HG03378 (cell line): ENCODE results near the gene DLD.
"Not testable (repeated sequence)": the region's sequence is repeated elsewhere in the genome, so short reads cannot be mapped to it uniquely, and the experiment has no call there.

ENCODE experiments used
- ATAC-seq: cut with Tn5 transposase; IDR thresholded peaks from one replicate; pipeline ENCODE4 v1.9.1; 2021; ENCODE audit warnings: mild to moderate bottlenecking, moderate library complexity; ENCODE audit not compliant: unreplicated experiment

The DLD gene

DNA sequence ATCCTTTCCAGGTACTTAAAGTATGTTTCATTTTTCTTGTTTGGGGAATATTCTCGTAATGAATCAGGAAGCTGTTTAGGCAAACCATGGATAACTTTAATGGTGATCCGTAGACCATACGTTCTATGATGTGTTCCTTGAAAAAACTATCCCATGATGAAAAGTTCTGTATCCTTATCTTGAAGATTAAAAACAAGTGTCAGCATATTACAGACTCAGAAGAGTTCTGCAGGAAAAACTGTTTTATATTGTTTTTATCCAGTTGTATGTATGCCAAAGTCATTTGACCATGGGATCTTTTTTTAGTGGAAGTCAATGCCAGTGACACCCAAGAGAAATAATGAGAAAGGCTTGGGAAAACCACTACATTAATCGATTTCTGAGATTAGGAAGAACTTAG, 52.0 kb downstream of the DLD start:
- no peak for ATAC-seq

- ATAC-seq, result no peak
These were observed 53.6 kb downstream of the DLD start for GRCh38 chr7:107944411-107945169.

- no peak for ATAC-seq
These were observed 54.3 kb downstream of the DLD start for GRCh38 chr7:107945332-107945731.

DNA sequence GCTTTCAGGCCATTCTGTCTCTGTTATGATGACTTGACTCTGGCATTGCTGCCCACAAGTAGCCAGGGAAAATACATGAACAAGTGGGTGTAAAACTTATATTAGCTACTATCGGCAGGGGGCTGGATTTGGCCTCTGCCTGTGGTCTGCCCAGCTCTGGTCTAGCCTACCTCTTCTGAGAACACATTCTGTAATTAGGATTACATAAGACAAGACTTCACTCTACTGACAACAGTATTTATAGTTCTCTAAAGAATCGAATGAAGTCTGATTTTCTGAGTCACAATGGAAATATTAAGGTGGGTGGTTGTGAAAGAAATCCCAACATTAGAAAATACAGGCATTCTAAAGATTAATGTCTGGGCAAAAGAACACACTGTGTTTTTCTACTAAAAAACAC, 55.5 kb downstream of the DLD start:
- no peak for ATAC-seq

DNA sequence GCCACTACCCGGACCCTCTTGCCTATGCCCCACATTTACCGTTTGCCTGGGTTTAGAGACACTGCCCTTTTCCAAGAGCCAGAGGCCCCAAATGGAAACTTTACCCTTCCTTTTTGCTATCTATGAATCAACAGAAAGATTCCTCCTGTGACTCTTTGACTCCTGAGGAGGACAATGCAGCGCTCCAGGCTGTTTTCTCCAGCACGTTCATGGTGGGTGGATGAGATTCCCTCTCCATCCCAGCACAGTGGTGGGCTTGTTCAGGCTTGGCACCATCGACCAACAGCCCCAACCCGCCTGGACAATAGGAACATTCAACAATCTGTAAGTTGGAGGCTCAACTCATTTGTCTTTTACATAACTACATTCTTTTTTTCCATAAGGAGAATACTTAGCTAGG, 55.9 kb downstream of the DLD start:
- ATAC-seq, result no peak

DNA sequence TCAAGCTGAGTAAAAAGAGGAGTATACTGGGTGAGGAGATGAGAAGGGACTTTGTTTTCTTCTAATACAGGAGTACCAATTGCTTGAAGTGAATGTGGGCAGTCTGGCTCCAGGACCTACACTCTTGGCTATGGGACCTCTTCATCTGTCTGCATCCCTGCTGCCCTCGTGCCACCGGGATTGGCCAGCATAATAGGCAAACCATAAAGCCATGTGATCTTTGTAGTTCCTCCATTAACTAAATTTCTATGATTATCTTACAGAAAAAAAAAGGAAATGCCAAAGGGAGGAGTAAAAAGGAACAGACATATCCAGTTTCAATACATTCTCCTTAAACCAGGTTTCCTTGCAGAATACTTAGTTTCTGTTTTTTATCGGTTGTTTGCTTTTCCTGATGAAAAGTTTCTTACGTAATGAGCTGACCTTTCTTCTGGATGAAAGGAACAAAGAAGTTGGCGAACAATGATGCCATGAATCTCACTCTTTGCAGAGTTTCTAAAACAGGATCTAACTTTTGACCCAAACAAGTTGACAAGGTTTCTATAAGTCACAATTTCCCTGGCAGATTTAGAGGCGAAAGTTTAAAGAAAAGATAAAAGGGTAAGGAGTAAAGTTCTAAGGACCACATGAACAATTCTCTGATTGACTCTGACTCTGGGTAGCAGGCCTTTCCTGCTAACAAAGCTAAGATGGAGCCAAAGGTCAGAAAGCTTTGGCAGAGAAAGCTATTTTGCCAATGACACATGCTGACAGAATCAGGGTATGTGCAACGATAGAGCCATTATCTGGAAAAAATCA, 57.9 kb downstream of the DLD start:
- no peak for ATAC-seq

GRCh38 chr7:107949443-107949935, 58.5 kb downstream of the DLD start:
- no peak for ATAC-seq

GRCh38 chr7:107951172-107951787, 60.3 kb downstream of the DLD start:
- no peak for ATAC-seq

GRCh38 chr7:107951896-107952295, 60.9 kb downstream of the DLD start:
- ATAC-seq, result no peak

GRCh38 chr7:107953265-107953923, 62.4 kb downstream of the DLD start:
- no peak for ATAC-seq

DNA sequence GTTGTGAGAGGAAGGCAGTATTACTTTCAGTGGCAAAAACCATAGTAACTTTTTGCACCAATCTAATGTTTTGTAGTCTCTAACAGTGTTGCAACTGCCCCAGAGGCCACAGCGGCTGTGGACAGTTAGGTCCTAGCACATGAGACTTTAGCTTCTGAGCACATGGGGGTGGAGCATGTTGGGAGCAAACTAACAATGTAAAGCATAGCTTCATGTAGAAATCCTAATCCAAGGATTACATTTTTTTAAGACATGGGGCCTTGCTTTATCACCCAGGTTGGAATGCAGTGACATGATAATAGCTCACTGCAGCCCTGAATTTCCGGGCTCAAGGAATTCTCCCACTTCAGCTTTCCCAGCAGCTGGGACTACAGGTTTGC, 62.9 kb downstream of the DLD start:
- ATAC-seq, result no peak

- no peak for ATAC-seq
These were observed 64.4 kb downstream of the DLD start for GRCh38 chr7:107955394-107955793.

DNA sequence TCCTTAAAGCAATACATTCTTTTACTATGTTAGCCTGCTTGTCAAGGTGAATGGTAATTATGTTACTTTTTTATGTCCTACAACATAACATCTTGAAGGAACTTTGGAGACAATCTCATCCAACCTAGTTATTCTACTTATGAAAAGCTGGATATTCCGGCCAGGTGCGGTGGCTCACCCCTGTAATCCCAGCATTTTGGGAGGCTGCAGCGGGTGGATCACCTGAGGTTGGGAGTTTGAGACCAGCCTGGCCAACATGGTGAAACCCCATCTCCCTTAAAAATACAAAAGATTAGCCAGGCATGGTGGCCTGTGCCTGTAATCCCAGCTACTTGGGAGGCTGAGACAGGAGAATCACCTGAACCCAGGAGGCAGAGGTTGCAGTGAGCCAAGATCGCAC, 66.0 kb downstream of the DLD start:
- not testable (repeated sequence) for ATAC-seq

DNA sequence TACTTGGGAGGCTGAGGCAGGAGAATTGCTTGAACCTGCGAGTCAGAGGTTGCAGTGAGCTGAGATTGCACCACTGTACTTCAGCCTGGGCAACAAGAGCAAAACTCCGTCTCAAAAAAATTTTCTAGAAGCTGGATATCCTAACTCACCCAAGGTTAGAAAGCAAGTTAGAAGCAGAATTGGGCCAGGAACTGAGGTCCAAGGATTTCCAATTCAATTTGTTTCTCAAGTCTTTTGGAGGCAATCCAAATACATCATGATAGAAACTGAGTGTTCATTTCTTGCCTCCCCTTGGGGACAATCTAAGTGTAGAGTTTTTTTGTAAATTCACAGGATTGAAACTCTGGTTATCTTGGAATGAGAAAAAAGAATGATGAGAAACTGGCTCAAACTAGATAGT, 66.5 kb downstream of the DLD start:
- no peak for ATAC-seq

DNA sequence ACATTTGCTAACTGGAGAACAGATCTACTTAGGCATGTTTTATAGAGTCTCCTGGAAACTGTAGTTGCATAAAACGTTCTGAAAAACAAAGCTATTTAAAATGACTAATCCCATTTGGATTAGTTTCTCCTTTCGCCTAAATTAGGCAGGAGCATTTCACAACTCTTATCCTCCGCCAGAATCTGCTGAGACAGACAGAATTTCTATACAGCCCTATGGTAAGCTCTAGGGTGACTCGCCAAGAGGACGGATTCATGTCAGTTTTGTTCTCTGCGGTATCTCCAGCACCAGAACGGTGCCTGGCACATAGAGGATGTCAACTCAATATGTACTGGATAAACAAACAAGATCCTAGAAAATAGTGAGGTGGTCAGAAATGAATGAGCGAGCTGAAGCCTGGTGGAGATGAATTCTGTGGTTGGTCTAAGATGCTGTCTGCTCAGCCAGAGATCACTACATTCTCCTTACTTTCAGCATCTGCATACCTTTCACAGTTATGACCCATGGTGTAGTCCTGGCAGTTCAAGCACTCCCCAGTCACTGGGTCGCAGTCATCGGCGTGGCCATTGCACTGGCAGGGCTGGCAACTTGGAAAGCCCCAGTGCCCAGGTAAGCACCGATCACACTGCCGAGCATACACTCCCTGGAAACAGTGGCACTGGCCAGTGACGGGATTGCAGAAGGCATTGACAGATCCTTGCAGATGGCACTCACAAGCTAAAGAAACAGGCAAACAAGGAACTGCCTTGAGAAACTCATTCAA, 68.0 kb downstream of the DLD start:
- no peak for ATAC-seq

DNA sequence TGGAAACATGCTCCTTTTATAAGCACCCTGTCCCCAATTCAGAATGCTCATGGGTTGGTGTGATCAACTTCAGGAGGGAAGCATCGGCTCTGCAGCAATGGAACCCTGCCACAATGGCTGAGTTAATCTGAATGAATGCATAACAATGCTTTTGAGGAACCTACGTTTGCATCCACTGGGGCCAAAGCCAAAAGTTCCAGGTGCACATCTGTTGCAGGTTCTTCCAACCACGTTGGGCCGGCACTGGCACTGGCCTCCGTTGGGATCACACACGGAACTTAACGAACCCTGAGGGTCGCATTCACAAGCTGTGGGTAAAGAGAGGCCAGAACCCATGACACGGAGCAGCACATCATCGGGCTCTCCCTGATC, 68.5 kb downstream of the DLD start:
- ATAC-seq, result no peak

- no peak for ATAC-seq
These were observed 69.3 kb downstream of the DLD start for GRCh38 chr7:107960272-107960671.

GRCh38 chr7:107961405-107961804, 70.4 kb downstream of the DLD start:
- no peak for ATAC-seq

DNA sequence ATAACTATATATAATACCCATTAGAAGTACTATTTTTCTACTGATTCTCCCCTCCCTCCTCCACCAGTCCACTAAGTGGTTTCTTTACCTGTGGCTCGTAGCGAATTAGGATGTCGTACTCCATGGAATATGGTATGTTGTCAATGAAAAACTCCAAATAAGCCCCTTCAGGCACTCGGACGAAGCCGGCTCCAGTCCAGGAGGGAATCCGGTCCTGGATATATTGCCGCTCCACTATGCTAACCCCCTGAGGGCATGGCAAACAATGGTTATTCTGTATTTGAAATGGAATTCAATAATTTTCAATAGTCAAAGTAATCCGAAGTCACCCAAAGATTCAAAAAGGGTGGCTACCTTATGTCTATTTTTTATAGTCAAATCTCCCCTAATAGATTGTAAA, 71.8 kb downstream of the DLD start:
- ATAC-seq, result no peak

DNA sequence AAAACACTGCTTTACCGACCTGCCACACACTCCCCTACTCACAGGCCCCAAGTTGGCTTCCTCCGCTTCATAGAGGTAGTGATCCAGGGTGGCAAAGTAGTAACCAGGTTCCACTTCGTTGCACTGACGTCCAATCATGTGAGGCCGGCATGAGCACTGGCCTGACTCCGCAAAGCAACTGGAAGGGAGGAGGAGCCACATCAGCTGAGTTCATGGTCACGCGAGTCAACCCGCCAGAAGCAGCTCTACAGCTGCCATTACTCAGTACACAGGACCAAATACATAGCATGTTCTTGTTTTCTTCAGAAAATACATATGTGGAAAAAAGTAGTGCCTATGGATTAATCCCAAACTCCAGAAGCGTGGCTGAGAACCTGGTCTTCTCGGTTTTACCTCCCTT, 73.5 kb downstream of the DLD start:
- ATAC-seq, result no peak

DNA sequence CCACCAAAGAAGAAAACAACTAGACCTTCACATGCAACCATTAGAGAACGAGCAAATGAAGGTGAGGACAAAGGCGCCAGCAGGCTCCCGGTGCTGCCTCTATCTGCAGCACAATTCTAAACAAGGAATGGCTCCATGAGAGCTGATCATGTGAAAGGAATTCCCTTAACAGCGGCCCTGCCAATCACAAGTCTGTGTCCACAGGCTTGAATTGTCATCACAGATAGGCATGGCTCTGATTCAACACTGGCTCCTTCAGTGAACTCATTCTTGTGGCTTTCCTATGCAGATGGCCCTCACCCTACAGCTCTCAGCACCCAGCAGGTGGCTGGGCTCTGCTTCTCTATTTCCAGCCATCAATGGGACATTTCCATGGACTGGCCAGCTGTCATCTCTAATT, 75.7 kb downstream of the DLD start:
- no peak for ATAC-seq
